HK-2 (cell line): Measurements from ENCODE around the gene SRRM3.
A peak's percentile ranks its signal among the peaks of the same experiment; 100 is the strongest.
"Not testable (repeated sequence)": the region's sequence is repeated elsewhere in the genome, so short reads cannot be mapped to it uniquely, and the experiment has no call there.

Experiments
- DNase-seq: peaks from one replicate; pipeline ENCODE4 v3.0.0-alpha.2; 2018; ENCODE audit not compliant: unreplicated experiment

The SRRM3 gene

GRCh38 chr7:76201732-76202665 is at the start of gene SRRM3:
Gene SRRM3 (plus strand): TSS chr7:76201896. CDS start chr7:76235067, 33,171 bp downstream.
- peak; percentile 88 for DNase-seq

DNA sequence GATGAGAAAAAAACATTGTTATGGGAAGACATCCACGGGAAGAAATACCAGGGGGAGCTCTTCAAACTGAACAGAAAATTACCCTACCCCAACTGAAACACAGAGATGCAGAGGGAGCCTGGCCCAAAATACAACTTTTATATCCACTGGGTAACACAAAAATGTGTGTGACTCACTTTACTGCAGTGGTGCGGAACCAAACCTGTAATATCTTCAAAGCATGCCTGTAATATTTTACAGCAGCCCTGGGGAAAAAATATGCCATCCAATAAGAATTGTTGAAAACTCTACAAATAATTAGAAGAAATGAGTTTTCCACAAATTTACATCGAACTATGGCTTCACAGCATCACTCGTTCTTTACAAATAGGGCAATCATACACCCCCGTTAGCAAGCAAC is 49.8 kb upstream of the SRRM3 start:
- no peak for DNase-seq

DNA sequence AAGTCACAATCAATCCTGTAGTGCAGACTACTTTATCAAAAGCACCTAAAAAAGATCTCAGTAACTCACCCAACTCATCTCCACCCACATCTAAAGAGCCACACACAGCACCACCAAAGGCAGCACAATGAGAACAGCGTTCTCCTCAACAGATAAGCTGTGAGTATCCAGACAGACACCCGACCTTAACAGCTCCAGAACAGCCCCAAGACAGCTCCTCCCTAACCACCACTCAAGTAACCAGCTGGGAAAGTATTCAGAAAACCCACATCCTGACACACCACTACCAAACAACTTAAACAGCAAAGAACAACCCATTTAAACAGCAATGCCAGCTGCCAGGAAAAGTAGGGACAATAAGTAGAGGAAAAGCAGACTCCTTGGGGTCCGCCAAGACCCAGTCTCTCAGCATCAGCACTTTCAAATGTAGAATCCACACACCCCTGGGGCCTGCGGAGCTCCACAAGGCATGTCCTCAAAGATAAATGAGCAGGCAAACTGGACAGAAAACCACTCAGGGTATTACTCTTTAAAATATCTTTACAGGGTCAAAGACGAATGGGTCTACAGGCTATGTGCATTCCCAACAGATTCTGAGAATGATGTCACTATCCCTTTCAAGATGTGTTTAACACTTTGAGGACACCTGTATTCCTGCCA is 48.0 kb upstream of the SRRM3 start:
- not testable (repeated sequence) for DNase-seq

DNA sequence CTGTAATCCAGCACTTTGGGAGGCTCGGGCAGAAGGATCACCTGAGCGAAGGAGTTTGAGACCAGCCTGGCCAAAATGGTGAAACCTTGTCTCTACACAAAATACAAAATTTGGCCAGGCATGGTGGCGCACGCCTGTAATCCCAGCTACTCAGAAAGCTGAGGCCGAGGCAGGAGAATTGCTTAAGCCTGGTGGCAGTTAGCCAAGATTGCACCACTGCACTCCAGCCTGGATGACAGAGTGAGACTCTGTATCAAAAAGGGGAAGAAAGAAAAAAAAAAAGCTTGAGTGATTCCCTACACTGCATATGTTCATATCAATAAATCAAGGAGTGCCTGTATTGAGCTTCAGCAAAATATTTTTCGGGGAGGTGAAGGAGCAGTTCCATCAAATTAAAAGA is 45.8 kb upstream of the SRRM3 start:
- no peak for DNase-seq

DNA sequence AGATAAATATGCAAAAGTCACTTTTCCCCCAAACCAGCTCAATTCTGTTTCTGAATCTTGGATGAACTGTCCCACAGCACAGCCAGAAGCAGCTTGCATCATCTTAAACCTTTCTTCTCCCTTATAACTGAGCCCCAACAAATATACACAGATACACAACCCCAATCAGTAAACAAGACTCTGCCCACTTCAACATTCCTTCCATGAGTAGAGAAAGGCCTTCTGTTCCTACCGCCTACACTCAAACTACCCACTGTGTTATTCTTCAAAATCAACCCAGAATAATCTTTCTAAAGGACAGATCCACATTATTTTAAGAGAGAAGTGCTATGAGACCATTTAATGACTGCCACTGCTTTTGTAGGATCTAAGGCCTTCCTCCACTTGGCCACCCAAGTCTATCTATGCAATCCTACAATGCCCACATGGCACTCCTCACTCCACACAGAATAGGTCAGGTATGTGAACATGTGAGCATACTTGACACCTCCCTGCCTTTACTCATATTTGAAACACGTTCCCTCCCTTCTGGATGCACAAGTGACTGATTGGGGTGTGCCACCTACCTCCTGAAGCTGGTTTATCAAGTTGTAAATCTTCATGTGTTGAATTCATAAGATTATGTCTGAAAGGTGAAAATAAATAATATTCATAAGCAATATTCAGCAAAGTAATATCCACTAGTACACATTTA is 44.6 kb upstream of the SRRM3 start:
- DNase-seq = not testable (repeated sequence)

DNA sequence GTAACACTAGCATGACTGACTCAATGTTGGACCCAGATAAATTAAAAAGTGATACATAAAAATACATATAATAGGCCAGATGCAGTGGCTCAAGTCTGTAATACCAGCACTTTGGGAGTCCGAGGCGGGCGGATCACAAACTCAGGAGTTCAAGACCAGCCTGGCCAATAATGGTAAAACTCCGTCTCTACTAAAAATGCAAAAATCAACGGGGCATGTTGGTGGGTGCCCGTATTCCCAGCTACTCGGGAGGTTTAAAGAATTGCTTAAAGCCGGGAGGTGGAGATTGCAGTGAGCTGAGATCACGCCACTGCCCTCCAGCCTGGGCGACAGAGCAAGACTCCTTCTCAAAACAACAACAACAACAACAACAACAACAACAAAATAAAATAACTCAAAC is 43.3 kb upstream of the SRRM3 start:
- DNase-seq = not testable (repeated sequence)

- DNase-seq = not testable (repeated sequence)
Measured at GRCh38 chr7:76162416-76163170, 39.1 kb upstream of the SRRM3 start.

GRCh38 chr7:76163812-76164211 is 37.9 kb upstream of the SRRM3 start:
- not testable (repeated sequence) for DNase-seq

DNA sequence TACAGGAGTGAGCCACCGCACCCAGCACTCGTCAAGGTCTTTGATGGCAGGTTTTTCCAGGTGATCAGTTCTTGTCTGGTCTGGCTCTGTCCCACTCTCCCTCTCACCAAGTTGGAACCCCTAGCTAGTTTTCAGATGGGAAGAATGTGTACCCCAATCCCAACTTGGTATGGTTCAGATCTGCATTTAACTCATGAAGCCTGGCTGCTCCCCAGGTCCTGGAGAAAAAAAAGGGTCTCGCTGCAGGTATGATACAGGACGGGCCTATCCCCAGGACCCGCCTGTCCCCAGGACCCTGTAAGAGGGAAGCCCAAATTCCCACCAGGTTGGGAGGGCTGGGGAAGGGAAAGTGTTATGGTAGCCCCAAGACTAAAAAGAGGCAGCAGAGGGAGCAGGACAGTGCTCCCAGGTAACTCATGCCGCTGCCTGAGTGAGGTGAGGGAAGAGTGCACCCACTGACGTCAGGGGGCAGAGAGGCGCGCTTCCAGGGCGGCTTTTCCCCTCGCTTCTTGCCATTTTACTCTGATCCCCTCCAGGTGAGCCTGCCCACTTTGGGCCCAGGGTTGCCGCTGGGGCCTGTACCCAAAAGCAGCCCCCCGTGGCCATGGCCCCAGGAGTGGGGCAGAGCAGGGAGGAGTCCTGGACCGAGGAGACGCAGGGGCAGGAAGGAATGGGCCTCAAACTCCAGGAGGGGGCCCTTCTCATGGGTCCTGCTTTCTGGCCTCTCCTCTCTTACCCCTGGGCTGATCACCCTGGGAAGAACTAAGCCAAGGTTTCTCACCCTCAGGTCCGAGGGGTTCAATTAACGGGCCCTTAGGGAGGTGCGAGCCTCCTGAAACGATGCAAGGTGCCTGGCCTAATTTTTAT is 36.4 kb upstream of the SRRM3 start:
- no peak for DNase-seq

GRCh38 chr7:76165973-76166403 is 35.7 kb upstream of the SRRM3 start:
- DNase-seq = no peak

- DNase-seq = peak; percentile 97
Measured at GRCh38 chr7:76166404-76167255, 35.1 kb upstream of the SRRM3 start.

GRCh38 chr7:76173566-76174205 is 28.0 kb upstream of the SRRM3 start:
- no peak for DNase-seq

DNA sequence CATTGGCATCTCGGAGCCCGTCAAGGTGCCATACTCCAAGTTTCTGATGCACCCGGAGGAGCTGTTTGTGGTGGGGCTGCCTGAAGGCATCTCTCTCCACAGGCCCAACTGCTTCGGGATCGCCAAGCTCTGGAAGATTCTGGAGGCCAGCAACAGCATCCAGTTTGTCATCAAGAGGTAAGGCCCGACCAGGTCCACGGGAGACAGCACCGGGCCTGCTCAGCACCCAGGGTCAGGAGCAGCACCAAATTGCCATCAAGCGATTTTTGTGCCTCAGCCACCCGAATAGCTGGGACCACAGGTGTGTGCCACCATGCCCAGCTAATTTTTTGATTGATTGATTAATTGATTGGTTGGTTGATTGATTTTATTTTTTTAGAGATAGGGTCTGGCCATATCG is 24.7 kb upstream of the SRRM3 start:
- DNase-seq = not testable (repeated sequence)

DNA sequence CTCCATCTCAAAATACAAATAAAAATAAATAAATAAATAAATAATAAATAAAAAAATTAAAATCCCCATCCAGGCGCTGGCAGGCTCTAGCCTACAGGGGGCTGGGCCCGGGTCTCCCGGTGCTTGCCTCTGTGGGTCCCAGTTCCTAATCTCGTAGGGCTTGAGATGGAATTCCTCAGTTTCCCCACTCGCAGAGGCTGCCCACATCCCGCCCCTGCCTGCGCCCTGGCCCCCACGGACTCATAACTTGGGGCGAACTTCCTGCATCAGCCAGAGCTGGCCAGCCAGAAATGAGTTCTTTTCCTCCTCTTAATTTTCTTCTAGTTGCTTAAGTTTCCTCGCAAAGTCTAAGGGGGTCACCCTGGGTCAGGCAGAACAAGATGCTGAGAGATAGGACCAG is 22.0 kb upstream of the SRRM3 start:
- DNase-seq = no peak

- DNase-seq = no peak
Measured at GRCh38 chr7:76182225-76182960, 19.3 kb upstream of the SRRM3 start.

DNA sequence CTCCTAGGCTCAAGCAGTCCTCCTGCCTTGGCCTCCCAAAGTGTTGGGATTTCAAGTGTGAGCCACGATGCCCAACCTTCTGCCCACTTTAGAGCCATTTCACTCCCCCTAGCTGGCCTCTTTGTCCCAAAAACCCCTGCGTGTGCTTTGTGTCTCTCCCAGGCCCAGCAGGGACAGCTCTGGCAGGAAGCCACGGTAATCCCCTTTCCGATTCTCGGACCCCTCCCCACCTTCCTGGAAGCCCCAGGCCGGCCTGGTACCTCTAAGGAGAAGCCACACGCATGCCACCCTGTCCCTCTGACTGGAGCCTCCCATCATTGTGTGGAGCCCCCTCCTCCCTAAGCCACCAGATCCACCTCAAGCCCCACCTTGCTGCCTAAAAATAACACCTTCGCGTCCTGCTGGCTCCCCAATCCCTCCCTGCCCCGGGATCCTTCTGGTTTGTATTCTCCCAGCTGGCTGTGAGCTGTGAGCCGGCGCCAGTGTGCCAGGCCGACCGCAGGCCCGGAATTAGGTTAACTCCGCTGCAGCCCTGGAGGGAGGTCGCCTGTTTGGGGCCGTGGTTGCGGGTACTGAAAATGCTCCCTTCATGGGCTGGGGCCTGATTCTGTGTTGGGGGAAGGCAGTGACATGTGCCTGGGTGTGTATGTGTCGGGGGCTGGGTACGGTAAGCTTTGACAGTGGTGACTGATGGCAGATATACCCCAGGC is 16.4 kb upstream of the SRRM3 start:
- no peak for DNase-seq

- DNase-seq = no peak
Measured at GRCh38 chr7:76187272-76187671, 14.4 kb upstream of the SRRM3 start.

DNA sequence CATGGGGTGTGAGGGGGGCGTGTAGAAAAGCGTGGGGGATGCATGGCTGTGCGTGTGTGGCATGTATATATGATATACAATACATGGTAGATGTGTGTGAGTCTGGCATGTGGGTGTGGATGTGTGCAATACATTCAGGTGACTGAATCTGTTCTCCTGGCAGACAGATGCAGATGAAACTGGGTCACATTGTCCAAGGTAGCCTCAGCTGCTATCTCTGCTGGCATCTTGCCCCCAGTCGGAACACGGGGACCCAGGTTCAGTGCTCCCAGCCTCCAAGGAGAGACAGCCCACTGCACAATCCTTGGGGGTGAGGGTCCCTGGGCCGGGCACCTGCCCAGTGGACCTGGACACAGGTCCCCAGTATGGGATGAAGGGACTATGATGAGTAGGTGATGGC is 12.4 kb upstream of the SRRM3 start:
- DNase-seq = no peak
